SU-DHL-6 (cell line): Measurements from ENCODE around the gene RTN4.

Experiments used
- H2AFZ ChIP-seq: fragments of 200-600 bp; sonication (generic); 2 replicates; pipeline ENCODE4 v1.6.1; 2014; ENCODE audit warnings: low read depth, mild to moderate bottlenecking, moderate library complexity, mixed read lengths, antibody characterized with exemption, low read length; ENCODE audit not compliant: severe bottlenecking
- H3F3A ChIP-seq: fragments of 200-600 bp; shearing (Covaris generic); 2 replicates; pipeline ENCODE4 v1.6.0; 2016; ENCODE audit warnings: antibody characterized with exemption, mild to moderate bottlenecking; ENCODE audit not compliant: insufficient read depth
- H3K27ac ChIP-seq: fragments of 200-600 bp; sonication (generic); 2 replicates; pipeline ENCODE4 v1.5.1; 2016; ENCODE audit warnings: low read depth, mild to moderate bottlenecking, low read length, moderate library complexity, mixed read lengths
- H3K27me3 ChIP-seq: fragments of 200-600 bp; sonication (generic), shearing (Covaris generic); 2 replicates; pipeline ENCODE4 v1.6.0; 2014; ENCODE audit warnings: mild to moderate bottlenecking, low read length
- H3K36me3 ChIP-seq: fragments of 200-600 bp; sonication (generic); 2 replicates; pipeline ENCODE4 v1.6.1; 2014; ENCODE audit warnings: mild to moderate bottlenecking, low read length, mixed read lengths
- H3K4me2 ChIP-seq: fragments of 300-600, 200-600 bp; shearing (Covaris generic), sonication (generic); 2 replicates; pipeline ENCODE4 v1.6.0; 2014; ENCODE audit warnings: low read length, low read depth, mild to moderate bottlenecking; ENCODE audit not compliant: poor library complexity, severe bottlenecking
- H3K4me3 ChIP-seq: fragments of 200-600 bp; sonication (generic); 2 replicates; pipeline ENCODE4 v1.5.1; 2014; ENCODE audit warnings: antibody characterized with exemption, low read length, mild to moderate bottlenecking, mixed read lengths; ENCODE audit not compliant: insufficient read depth, poor library complexity, severe bottlenecking
- H3K79me2 ChIP-seq: fragments of 200-600 bp; sonication (generic); 2 replicates; pipeline ENCODE4 v1.6.1; 2014; ENCODE audit warnings: mild to moderate bottlenecking, low read length, moderate library complexity; ENCODE audit not compliant: insufficient read depth
- H3K9ac ChIP-seq: fragments of 200-600 bp; sonication (generic); 2 replicates; pipeline ENCODE4 v1.7.0; 2014; ENCODE audit warnings: mild to moderate bottlenecking, low read length
- H3K9me2 ChIP-seq: fragments of 200-600 bp; sonication (generic); replicated peaks from 2 replicates; pipeline ENCODE4 v1.6.1; 2014; ENCODE audit warnings: low read length; ENCODE audit not compliant: insufficient read depth
- H3K9me3 ChIP-seq: fragments of 200-600 bp; sonication (generic); 2 replicates; pipeline ENCODE4 v1.6.1; 2014; ENCODE audit warnings: low read length, mixed read lengths; ENCODE audit not compliant: insufficient read depth
- H4K20me1 ChIP-seq: fragments of 200-600 bp; sonication (generic); 2 replicates; pipeline ENCODE4 v1.6.1; 2014; ENCODE audit warnings: low read depth, mild to moderate bottlenecking, antibody characterized with exemption, low read length, moderate library complexity, mixed read lengths
- EZH2phosphoT487 ChIP-seq: fragments of 200-600 bp; sonication (generic), shearing (Covaris generic); conservative IDR thresholded peaks from 2 replicates; pipeline ENCODE4 v1.6.1; 2018; ENCODE audit warnings: mild to moderate bottlenecking, antibody characterized with exemption, low read length, moderate library complexity, mixed read lengths
- TF ChIP-seq, protein P1 (sequence below): fragments of 200-600 bp; sonication (generic); IDR thresholded peaks from one replicate; pipeline ENCODE4 v1.5.1; 2017; ENCODE audit warnings: antibody characterized with exemption, mild to moderate bottlenecking, low read length, moderate library complexity; ENCODE audit not compliant: insufficient read depth, poor library complexity, severe bottlenecking

The RTN4 gene

GRCh38 chr2:54964816-54965215 is 85.4 kb downstream of the RTN4 start:
- Histone ChIP-seq H3K36me3 (no peaks in the 10 kb centered on the region), H3K9ac (no peak overlapping the region), H2AFZ (no peak overlapping the region), H3K4me2 (no peak overlapping the region), H3F3A (no peaks in the 10 kb centered on the region), H4K20me1 (no peaks in the 10 kb centered on the region), H3K27me3 (no peaks in the 10 kb centered on the region), H3K4me3 (no peak overlapping the region), H3K9me3 (no peaks in the 10 kb centered on the region), H3K9me2 (no peaks in the 10 kb centered on the region), H3K79me2 (no peaks in the 10 kb centered on the region), H3K27ac (no peak overlapping the region)
- TF ChIP-seq EZH2phosphoT487 = no peak
- TF ChIP-seq, protein P1, sequence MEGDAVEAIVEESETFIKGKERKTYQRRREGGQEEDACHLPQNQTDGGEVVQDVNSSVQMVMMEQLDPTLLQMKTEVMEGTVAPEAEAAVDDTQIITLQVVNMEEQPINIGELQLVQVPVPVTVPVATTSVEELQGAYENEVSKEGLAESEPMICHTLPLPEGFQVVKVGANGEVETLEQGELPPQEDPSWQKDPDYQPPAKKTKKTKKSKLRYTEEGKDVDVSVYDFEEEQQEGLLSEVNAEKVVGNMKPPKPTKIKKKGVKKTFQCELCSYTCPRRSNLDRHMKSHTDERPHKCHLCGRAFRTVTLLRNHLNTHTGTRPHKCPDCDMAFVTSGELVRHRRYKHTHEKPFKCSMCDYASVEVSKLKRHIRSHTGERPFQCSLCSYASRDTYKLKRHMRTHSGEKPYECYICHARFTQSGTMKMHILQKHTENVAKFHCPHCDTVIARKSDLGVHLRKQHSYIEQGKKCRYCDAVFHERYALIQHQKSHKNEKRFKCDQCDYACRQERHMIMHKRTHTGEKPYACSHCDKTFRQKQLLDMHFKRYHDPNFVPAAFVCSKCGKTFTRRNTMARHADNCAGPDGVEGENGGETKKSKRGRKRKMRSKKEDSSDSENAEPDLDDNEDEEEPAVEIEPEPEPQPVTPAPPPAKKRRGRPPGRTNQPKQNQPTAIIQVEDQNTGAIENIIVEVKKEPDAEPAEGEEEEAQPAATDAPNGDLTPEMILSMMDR = no peak

GRCh38 chr2:54964271-54964670 is 86.0 kb downstream of the RTN4 start:
- no peak overlapping the region for H3K4me3 ChIP-seq
- TF ChIP-seq EZH2phosphoT487 = no peak
- TF ChIP-seq, protein P1 = no peak
- H3K9me2 ChIP-seq = no peaks in the 10 kb centered on the region
- H4K20me1 ChIP-seq = no peaks in the 10 kb centered on the region
- H3K79me2 ChIP-seq = no peaks in the 10 kb centered on the region
- H2AFZ ChIP-seq = no peak overlapping the region
- no peaks in the 10 kb centered on the region for H3K27me3 ChIP-seq
- no peak overlapping the region for H3K4me2 ChIP-seq
- no peaks in the 10 kb centered on the region for H3K36me3 ChIP-seq
- H3F3A ChIP-seq = no peaks in the 10 kb centered on the region
- H3K27ac ChIP-seq = no peak overlapping the region
- H3K9me3 ChIP-seq = no peaks in the 10 kb centered on the region
- no peak overlapping the region for H3K9ac ChIP-seq

GRCh38 chr2:54963476-54963875 is 86.8 kb downstream of the RTN4 start:
- Histone ChIP-seq H3K27ac (no peak overlapping the region), H3K4me2 (no peak overlapping the region), H3K9ac (no peak overlapping the region), H3K9me2 (no peaks in the 10 kb centered on the region), H3K4me3 (no peak overlapping the region), H4K20me1 (no peaks in the 10 kb centered on the region), H2AFZ (no peak overlapping the region), H3K36me3 (no peaks in the 10 kb centered on the region), H3K79me2 (no peaks in the 10 kb centered on the region), H3K9me3 (no peaks in the 10 kb centered on the region), H3F3A (no peaks in the 10 kb centered on the region), H3K27me3 (no peaks in the 10 kb centered on the region)
- TF ChIP-seq EZH2phosphoT487 = no peak
- TF ChIP-seq, protein P1 = no peak

DNA sequence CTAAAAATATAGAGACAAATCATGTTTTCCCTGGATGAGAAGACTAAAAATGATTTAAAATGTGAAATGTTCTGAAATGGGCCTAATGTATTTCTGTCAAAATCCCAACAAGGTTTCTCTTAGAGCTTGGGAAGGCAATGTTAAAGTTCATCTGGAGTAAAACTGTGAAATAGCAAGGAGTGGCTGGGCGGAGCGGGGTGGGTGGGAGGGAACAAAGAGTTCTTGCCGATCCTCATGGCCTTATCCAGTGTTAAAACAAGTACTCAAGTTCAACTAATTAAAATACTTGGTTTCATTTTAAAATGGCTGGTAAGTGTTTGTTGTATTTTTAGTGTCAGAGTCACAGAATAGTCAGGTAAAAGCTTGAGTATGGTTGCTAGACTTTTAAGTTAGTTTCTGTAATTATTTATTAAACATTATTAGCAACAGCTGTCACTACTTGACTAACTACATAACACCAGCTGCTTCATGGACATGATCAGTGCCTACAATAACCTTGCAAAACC is 87.3 kb downstream of the RTN4 start:
- no peaks in the 10 kb centered on the region for H3K36me3 ChIP-seq
- H3F3A ChIP-seq = no peaks in the 10 kb centered on the region
- no peak overlapping the region for H3K9ac ChIP-seq
- H3K4me3 ChIP-seq = no peak overlapping the region
- no peaks in the 10 kb centered on the region for H3K27me3 ChIP-seq
- no peak overlapping the region for H2AFZ ChIP-seq
- no peak overlapping the region for H3K27ac ChIP-seq
- no peaks in the 10 kb centered on the region for H3K9me3 ChIP-seq
- no peaks in the 10 kb centered on the region for H4K20me1 ChIP-seq
- TF ChIP-seq EZH2phosphoT487 = no peak
- TF ChIP-seq, protein P1 = no peak
- no peak overlapping the region for H3K4me2 ChIP-seq
- no peaks in the 10 kb centered on the region for H3K79me2 ChIP-seq
- no peaks in the 10 kb centered on the region for H3K9me2 ChIP-seq
